Measurements from ENCODE around the gene VCP. TPM values are rescaled to one million over a fixed set of nuclear protein-coding genes. Genes with fewer than 3 reads are reported as not detected.

VCP gene
- total and polyA plus RNA-seq, 9 of the 15 experiments (the other 6 are each of a cell fraction or from before 2014, with no cell fraction given), result 7.1 to 257 (median 199) TPM

DNA sequence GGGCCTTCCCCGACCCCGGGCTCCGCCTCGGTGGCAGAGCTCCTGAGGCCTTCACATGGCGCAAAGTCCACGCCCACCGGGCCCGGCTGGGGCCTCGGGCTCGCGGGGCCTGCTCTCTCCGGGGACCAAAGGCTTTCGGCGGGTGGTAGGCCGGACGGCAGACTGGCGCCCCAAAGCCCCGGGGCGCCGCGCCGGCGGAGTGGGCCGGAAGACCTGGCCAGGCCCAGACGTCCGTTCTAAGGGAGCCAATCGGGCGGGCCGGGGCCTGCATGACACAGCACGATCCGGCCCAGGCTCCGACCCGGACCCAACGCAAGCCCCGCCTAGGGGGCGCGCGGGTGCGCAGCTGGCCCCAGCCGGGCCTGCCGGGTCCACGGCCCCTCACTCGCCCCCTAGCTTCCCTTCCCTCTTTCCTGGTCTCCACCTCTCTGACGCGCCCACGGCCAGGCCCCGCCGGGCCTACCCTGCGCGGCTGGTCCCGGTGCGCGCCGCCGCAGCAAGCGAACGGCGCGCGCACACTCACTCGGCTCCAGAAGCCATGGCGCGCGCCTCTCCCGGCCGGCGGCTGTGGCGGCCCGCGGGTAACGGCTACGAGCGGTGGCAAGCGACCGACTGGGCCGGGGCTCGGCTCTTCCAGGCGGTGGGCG is 488 bp downstream of the VCP start (continued):
- TF ChIP-seq, protein P1, sequence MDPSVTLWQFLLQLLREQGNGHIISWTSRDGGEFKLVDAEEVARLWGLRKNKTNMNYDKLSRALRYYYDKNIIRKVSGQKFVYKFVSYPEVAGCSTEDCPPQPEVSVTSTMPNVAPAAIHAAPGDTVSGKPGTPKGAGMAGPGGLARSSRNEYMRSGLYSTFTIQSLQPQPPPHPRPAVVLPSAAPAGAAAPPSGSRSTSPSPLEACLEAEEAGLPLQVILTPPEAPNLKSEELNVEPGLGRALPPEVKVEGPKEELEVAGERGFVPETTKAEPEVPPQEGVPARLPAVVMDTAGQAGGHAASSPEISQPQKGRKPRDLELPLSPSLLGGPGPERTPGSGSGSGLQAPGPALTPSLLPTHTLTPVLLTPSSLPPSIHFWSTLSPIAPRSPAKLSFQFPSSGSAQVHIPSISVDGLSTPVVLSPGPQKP (CRISPR knock-in tag; IDR thresholded peaks at IDR 0.05), result no peak
- TF ChIP-seq STAT5B (CRISPR knock-in tag; IDR thresholded peaks at IDR 0.05), result no peak
- no peak for TF ChIP-seq ZNF76 (CRISPR knock-in tag; IDR thresholded peaks at IDR 0.05; ENCODE audit: borderline replicate concordance)
- TF ChIP-seq, protein P2, sequence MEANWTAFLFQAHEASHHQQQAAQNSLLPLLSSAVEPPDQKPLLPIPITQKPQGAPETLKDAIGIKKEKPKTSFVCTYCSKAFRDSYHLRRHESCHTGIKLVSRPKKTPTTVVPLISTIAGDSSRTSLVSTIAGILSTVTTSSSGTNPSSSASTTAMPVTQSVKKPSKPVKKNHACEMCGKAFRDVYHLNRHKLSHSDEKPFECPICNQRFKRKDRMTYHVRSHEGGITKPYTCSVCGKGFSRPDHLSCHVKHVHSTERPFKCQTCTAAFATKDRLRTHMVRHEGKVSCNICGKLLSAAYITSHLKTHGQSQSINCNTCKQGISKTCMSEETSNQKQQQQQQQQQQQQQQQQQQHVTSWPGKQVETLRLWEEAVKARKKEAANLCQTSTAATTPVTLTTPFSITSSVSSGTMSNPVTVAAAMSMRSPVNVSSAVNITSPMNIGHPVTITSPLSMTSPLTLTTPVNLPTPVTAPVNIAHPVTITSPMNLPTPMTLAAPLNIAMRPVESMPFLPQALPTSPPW (CRISPR knock-in tag; IDR thresholded peaks at IDR 0.05), result peak; percentile 47
- TF ChIP-seq, protein P3, sequence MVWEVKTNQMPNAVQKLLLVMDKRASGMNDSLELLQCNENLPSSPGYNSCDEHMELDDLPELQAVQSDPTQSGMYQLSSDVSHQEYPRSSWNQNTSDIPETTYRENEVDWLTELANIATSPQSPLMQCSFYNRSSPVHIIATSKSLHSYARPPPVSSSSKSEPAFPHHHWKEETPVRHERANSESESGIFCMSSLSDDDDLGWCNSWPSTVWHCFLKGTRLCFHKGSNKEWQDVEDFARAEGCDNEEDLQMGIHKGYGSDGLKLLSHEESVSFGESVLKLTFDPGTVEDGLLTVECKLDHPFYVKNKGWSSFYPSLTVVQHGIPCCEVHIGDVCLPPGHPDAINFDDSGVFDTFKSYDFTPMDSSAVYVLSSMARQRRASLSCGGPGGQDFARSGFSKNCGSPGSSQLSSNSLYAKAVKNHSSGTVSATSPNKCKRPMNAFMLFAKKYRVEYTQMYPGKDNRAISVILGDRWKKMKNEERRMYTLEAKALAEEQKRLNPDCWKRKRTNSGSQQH (CRISPR knock-in tag; IDR thresholded peaks at IDR 0.05), result no peak
- no peak for TF ChIP-seq GTF2E2 (tag; IDR thresholded peaks at IDR 0.05)
- TF ChIP-seq SP1 (CRISPR knock-in tag; IDR thresholded peaks at IDR 0.05), result no peak
- no peak for TF ChIP-seq PHB (CRISPR knock-in tag; IDR thresholded peaks at IDR 0.05)
- no peak for TF ChIP-seq ZKSCAN8 (CRISPR knock-in tag; IDR thresholded peaks at IDR 0.05)
- no peak for TF ChIP-seq RUNX1 (IDR thresholded peaks at IDR 0.05; ENCODE audit: low read depth)
- TF ChIP-seq, protein P4, sequence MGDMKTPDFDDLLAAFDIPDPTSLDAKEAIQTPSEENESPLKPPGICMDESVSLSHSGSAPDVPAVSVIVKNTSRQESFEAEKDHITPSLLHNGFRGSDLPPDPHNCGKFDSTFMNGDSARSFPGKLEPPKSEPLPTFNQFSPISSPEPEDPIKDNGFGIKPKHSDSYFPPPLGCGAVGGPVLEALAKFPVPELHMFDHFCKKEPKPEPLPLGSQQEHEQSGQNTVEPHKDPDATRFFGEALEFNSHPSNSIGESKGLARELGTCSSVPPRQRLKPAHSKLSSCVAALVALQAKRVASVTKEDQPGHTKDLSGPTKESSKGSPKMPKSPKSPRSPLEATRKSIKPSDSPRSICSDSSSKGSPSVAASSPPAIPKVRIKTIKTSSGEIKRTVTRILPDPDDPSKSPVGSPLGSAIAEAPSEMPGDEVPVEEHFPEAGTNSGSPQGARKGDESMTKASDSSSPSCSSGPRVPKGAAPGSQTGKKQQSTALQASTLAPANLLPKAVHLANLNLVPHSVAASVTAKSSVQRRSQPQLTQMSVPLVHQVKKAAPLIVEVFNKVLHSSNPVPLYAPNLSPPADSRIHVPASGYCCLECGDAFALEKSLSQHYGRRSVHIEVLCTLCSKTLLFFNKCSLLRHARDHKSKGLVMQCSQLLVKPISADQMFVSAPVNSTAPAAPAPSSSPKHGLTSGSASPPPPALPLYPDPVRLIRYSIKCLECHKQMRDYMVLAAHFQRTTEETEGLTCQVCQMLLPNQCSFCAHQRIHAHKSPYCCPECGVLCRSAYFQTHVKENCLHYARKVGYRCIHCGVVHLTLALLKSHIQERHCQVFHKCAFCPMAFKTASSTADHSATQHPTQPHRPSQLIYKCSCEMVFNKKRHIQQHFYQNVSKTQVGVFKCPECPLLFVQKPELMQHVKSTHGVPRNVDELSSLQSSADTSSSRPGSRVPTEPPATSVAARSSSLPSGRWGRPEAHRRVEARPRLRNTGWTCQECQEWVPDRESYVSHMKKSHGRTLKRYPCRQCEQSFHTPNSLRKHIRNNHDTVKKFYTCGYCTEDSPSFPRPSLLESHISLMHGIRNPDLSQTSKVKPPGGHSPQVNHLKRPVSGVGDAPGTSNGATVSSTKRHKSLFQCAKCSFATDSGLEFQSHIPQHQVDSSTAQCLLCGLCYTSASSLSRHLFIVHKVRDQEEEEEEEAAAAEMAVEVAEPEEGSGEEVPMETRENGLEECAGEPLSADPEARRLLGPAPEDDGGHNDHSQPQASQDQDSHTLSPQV (IDR thresholded peaks at IDR 0.05), result 0 out of 2 replicates have a peak, but pooled peaks have one; percentile 42
- TF ChIP-seq DDX20 (tag; IDR thresholded peaks at IDR 0.05; ENCODE audit: low read depth), result no peak
- no peak for TF ChIP-seq NR2C2 (CRISPR knock-in tag; IDR thresholded peaks at IDR 0.05)
- peak; percentile 49 for TF ChIP-seq NR2C2 (tag; IDR thresholded peaks at IDR 0.05)
- TF ChIP-seq POLR2A (conservative IDR thresholded peaks at IDR 0.05), result no peak
- no peak for TF ChIP-seq HNRNPUL1 (IDR thresholded peaks at IDR 0.05; ENCODE audit: low read length)
- peak; percentile 54 for TF ChIP-seq NFYB (IDR thresholded peaks at IDR 0.05; ENCODE audit: extremely low read depth, insufficient read length)

Data from K562 (cell line).